ENCODE measurements around the gene CCDC78.
"Not testable (repeated sequence)": the region's sequence is repeated elsewhere in the genome, so short reads cannot be mapped to it uniquely, and the experiment has no call there.

The CCDC78 gene

DNA sequence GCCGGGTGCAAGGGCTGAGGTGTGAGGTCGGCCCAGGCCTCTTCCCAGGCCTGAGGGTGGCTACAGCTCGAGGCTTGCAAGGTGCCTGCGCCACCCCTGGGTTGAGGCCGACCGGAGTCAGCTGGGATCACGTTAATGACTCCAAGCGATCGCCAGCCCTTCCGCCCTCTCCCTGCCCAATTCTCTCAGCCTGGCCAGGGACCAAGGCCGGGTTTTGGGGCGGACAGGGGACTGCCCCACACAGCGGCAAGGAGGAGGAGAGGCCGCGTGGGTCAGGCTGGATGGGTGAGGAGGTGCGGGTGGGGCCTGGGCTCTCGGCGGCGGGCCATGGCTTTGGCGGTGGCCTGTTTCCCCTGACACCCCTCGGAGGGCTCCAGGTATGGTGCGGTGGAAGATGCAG is 32.9 kb downstream of the CCDC78 start:
- no peak for DNase-seq (ENCODE audit: low spot score)

- DNase-seq (ENCODE audit: low spot score) = no peak
Observed at GRCh38 chr16:692356-693108, 33.7 kb downstream of the CCDC78 start.

- DNase-seq (ENCODE audit: low spot score) = not testable (repeated sequence)
Observed at GRCh38 chr16:691242-691641, 35.0 kb downstream of the CCDC78 start.

- no peak for DNase-seq (ENCODE audit: low spot score)
Observed at GRCh38 chr16:689175-689897, 36.9 kb downstream of the CCDC78 start.

DNA sequence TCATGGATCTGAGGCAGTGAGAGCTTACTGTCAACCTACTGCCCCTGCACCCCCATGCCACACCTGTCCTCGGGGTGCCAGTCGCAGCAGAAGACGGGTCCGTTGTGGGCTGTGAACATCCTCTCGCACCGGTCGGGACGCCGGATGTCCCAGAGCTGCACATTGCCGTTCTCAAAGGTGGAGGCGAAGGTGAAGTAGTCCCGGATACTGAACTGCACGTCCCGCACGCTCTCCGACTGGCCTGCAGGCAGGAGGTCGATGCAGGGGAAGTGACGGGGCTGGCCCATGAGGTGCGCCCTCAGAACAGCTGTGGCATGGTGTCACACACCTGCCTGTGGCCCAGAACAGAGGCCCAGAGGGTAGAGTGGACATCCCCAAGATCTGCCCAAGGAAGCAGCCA is 38.7 kb downstream of the CCDC78 start:
- no peak for DNase-seq (ENCODE audit: low spot score)

GRCh38 chr16:686459-687260 is 39.6 kb downstream of the CCDC78 start:
- no peak for DNase-seq (ENCODE audit: low spot score)

DNA sequence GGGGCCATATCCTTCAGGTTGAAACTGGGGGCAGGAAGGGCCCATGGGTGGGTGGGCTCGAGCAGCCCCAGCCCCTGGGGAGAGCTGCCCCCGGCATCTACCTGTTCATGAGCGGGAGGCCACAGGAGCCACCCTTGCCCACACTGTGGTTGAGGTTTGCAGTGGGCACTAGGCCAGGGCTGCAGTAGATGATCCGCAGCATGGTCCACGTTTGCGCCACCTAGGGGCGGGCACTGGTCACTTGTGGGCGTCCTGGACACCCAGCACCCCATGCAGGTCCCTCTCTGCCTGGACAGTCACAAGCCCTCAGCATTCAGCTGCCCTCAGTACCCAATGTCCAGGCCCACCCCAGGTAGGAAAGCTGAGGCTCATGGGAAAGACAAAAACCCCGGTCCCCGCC is 40.3 kb downstream of the CCDC78 start:
- DNase-seq (ENCODE audit: low spot score) = peak; percentile 63

DNA sequence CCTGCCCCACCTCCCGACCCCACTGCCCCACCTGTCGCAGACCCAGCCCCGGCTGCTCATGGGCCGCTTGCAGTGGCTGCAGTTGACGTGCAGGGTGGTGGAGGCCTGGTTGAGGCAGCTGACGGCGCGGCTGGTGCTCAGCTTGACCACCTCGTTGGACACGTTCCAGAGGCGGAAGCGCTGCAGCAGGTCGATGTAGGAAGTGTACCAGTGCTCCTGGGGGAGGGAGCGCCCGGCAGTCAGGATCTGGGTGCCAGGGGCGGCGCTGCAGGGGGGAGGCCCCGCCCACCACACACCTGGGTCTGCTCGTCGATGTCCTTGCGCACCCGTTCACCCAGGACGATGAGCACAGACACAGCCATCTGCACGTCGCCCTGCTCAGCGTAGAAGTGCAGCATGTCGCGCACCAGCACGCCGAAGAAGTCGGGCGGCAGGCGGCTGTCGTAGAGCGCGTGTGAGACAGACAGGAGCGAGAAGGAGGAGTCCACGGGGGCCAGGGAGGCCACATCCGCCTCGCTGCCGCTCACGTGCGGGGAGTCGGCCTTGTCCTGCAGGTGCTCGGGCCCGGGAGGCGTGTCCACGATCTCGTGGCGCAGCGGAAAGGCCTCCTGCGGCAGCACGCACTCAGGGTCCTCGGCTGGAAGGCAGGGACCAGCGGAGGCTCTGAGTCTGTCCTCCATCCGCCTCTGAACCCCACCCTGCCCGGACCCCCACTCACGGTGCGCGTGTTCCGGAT is 41.1 kb downstream of the CCDC78 start:
- DNase-seq (ENCODE audit: low spot score) = peak; percentile 88

- peak; percentile 95 for DNase-seq (ENCODE audit: low spot score)
Observed at GRCh38 chr16:684071-684794, 42.0 kb downstream of the CCDC78 start, which contains the start of gene JMJD8. Gene JMJD8, minus strand, starts transcription at chr16:684334. Its CDS starts 15 bp downstream, at chr16:684319.

- no peak for DNase-seq (ENCODE audit: low spot score)
Observed at GRCh38 chr16:683396-684070, 42.7 kb downstream of the CCDC78 start.

GRCh38 chr16:682493-683395 is 43.5 kb downstream of the CCDC78 start:
- DNase-seq (ENCODE audit: low spot score) = no peak

DNA sequence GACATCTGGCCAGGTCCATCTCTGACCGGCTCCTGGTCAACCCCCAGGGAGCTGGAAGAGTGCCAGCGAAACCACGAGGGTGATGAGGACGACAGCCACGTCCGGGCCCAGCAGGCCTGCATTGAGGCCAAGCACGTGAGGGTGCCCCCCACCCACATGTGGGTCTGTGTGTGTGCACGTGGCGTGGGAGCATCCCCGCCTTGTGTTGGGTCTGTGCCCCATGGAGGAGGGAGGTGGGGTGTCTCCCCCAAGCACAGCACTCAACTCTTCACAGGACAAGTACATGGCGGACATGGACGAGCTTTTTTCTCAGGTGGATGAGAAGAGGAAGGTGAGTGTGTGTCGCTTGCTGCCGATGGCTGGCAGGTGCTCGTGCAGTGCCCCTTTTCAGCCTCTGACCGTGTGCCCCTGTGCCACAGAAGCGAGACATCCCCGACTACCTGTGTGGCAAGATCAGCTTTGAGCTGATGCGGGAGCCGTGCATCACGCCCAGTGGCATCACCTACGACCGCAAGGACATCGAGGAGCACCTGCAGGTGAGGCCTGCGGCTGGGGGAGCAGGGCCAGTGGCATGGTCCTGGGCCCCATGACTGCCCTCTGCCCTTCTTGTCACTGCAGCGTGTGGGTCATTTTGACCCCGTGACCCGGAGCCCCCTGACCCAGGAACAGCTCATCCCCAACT is 44.4 kb downstream of the CCDC78 start:
- no peak for DNase-seq (ENCODE audit: low spot score)

- DNase-seq (ENCODE audit: low spot score) = peak; percentile 54
Observed at GRCh38 chr16:680967-681745, 45.1 kb downstream of the CCDC78 start.

GRCh38 chr16:680625-680945 is 45.7 kb downstream of the CCDC78 start:
- no peak for DNase-seq (ENCODE audit: low spot score)

- DNase-seq (ENCODE audit: low spot score) = peak; percentile 82
Observed at GRCh38 chr16:679814-680624, 46.2 kb downstream of the CCDC78 start, which contains the start of gene STUB1. Gene STUB1, plus strand, starts transcription at chr16:680410. Its CDS starts 116 bp downstream, at chr16:680526.

DNA sequence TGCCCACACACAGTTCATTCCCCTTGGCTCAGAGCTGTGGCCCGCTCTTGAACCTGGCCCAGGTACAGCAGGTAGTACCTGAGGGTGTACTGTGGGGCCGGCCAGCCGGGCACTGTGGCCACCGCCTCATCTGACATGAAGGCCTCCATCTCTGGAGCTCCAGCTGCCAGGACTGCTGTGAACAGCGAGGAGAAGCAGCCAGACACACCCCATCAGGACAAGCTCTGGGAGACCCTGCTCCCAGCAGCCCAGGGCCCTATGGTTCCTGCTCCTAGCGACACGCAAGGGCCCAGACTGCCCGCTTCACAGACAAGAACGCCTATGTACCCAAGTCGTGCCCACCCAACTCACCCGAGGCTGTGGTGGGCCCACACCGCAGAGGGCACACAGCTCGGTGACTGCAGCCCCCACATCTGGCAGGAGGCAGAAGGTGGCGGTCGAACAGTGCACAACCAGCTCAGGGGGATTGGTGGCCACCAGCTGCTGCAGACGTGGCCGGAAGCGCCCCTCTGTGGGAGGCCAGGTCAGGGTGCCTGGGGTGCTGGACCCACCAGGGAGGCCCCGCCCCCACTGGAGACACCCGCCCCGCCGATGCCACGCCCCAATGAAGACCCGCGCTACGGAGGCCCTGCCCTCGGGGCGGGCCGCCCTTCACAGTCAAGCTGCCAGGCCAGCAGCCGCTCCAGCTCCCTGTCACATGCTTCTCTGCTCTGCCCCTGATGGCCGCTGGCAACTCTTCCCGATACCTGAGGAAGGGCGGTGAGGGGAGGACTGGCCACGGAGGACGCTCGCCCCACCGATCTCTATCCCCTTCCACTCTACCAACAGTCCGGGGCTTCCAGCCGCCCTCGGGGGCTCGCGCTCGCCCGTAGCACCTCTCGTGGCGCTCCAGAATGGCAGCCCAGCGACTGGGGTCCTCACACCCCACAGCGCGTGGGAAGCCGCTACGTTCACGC is 47.1 kb downstream of the CCDC78 start:
- DNase-seq (ENCODE audit: low spot score) = peak; percentile 86

All from SW480 (cell line).